Measurements from ENCODE around the gene BICC1.

Gene BICC1

DNA sequence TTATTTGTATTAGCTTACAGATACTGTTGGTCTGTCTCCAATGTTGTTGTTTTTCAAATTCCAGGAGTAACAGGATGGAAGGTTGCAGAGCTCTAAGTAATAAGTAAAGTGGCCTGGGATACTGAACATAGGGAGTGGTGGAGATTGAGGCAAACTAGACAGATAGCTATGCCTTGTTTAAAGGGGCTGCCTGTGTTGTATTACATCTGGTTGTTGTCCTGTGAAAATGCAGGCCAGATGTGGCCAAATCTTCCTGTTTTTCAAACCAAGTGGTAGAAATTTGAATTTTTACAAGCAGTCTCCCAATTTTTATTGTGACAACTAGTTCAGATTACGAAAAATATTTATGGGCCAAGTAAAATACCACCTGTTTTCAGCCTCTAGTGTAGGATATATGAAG lies 33.5 kb downstream of the BICC1 start:
- no peak for DNase-seq (ENCODE audit: low read depth)
- TF ChIP-seq, protein P1, sequence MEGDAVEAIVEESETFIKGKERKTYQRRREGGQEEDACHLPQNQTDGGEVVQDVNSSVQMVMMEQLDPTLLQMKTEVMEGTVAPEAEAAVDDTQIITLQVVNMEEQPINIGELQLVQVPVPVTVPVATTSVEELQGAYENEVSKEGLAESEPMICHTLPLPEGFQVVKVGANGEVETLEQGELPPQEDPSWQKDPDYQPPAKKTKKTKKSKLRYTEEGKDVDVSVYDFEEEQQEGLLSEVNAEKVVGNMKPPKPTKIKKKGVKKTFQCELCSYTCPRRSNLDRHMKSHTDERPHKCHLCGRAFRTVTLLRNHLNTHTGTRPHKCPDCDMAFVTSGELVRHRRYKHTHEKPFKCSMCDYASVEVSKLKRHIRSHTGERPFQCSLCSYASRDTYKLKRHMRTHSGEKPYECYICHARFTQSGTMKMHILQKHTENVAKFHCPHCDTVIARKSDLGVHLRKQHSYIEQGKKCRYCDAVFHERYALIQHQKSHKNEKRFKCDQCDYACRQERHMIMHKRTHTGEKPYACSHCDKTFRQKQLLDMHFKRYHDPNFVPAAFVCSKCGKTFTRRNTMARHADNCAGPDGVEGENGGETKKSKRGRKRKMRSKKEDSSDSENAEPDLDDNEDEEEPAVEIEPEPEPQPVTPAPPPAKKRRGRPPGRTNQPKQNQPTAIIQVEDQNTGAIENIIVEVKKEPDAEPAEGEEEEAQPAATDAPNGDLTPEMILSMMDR (conservative IDR thresholded peaks at IDR 0.05; ENCODE audit: low read depth, low read length), result no peak
- no peak overlapping the region for H3K4me3 ChIP-seq (ENCODE audit: low read depth, low read length)

DNA sequence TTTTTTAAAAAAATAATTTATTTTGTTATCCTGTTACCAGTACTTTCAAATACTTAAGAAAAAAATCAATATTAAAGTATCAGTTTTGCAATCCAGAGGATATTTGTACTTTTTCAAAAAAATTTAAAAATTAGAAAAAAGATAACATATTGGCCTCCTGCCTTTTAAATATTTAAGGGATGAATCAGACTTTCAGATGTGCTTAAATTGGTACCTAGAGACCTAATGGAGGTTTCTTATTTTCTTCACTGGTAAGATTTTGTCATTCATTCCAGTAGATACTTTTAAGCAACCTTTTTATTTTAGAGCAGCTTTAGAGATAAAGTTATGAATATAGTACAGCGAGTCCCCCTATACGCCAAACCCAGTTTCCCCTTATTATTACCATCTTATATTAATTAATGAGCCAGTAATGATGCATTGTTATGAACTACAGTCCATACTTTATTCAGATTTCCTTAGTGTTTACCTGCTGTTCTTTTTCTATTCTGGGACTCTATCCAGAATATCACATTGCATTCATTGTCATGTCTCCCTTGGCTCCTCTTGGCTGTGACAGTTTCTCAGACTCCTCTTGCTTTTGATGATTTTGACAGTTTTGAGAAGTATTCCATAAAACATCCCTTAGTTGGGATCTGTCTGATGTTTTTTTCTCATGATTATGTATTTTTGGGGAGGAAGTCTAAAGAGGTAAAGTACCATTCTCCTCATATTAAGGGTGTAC lies 34.2 kb downstream of the BICC1 start:
- peak; percentile 14 for DNase-seq (ENCODE audit: low read depth)
- H3K4me3 ChIP-seq (ENCODE audit: low read depth, low read length), result no peak overlapping the region
- TF ChIP-seq, protein P1 (conservative IDR thresholded peaks at IDR 0.05; ENCODE audit: low read depth, low read length), result no peak

DNA sequence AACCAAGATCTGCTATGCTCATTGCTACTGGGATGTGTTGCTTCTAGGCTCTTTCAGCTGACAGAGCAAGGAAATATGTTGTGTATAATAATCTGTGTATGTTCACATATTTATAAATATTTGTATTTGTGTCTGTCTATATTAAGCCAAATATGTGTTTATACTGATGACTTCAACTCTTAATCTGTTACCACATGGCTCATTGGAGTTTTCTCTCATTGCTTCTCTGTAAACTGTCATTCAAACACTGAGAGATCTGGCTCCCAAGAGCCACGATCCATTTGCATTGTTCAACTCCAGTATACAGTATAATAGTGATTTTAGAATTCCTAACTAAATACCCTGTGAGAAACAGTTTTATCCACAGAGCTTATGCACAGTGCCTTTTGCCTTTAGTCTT lies 35.3 kb downstream of the BICC1 start:
- DNase-seq (ENCODE audit: low read depth), result no peak
- TF ChIP-seq, protein P1 (conservative IDR thresholded peaks at IDR 0.05; ENCODE audit: low read depth, low read length), result no peak
- H3K4me3 ChIP-seq (ENCODE audit: low read depth, low read length), result no peak overlapping the region

DNA sequence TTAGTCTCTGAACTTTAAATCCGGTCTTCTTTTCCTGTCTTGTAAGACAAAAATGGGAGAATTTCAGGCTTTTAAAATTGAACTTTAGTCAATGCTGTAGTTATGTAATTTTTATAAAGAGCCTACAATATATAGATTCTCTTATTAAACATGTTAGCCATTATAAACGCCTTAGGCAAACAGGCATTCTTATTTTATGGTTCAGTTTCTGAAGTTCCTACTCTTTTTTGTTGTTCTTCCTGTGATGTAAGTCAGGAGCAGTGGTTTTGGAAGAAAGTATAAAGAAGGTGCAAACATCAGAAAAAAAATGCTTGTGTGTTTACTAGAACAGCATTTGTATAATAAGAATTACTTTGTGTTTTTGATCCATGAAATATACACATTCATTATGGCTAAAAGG lies 41.6 kb downstream of the BICC1 start:
- TF ChIP-seq, protein P1 (conservative IDR thresholded peaks at IDR 0.05; ENCODE audit: low read depth, low read length), result no peak
- DNase-seq (ENCODE audit: low read depth), result no peak
- H3K4me3 ChIP-seq (ENCODE audit: low read depth, low read length), result no peak overlapping the region

DNA sequence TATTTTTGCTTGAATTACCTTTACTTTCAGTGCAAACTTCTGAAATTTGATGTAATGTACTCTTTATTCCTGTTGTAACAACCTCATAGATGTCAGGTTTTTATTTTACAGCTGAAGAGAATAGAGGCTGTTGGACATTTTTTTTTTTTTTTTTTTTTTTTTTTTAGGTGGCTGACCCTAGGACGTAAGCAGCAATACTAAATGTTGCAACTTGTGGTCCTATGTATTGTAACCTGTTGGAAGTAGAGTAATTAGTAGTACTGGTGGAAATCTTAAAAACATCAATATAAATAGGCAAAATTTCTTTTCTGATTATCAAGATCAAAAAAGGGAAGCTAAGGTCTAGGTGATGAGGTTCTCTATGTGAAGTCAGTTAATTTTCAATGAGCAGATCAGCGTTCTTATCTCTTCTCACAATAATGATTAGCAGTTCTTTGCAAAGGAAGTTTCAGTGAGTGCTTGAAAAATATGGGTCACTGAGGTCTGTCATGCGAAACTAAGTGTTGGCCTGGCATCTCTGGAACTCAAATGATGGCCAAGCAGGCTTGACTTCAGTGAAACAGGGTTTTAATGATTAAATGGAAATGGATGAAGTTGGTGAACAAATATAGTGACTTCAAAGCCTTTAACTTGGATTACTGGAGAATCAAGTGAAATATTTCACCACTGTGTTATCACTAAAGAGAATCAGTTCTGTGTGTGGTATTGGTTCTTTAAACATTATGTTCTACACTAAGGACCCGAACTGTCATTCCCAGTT lies 42.7 kb downstream of the BICC1 start:
- TF ChIP-seq, protein P1 (conservative IDR thresholded peaks at IDR 0.05; ENCODE audit: low read depth, low read length), result no peak
- H3K4me3 ChIP-seq (ENCODE audit: low read depth, low read length), result no peak overlapping the region
- no peak for DNase-seq (ENCODE audit: low read depth)

DNA sequence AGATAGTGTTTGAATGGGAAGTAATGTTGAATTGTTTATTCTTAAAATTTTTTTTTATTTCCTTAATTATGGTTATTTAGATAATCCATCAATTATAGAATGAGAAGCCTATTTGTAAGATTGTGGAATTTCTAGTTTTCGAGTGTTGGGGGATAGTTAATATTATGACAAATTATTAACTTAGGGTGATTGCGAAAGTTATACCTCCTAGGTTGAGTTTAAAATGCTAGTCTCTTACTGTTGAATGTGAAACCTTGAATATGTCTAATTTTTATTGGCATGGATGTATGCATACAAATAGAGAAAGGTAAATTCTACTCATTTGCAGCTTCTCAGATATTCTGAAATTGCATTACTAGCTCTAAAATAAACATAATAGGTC lies 43.2 kb downstream of the BICC1 start:
- H3K4me3 ChIP-seq (ENCODE audit: low read depth, low read length), result no peak overlapping the region
- TF ChIP-seq, protein P1 (conservative IDR thresholded peaks at IDR 0.05; ENCODE audit: low read depth, low read length), result no peak
- no peak for DNase-seq (ENCODE audit: low read depth)
